ENCODE measurements around the gene TIMM22. TPM values are rescaled to one million over a fixed set of nuclear protein-coding genes. Genes with fewer than 3 reads are reported as not detected.

TIMM22 gene
- total and polyA plus RNA-seq, 2 of the 13 experiments (the other 11 are each of a cell fraction or from before 2014, with no cell fraction given) = 6.2 to 15.5 TPM

DNA sequence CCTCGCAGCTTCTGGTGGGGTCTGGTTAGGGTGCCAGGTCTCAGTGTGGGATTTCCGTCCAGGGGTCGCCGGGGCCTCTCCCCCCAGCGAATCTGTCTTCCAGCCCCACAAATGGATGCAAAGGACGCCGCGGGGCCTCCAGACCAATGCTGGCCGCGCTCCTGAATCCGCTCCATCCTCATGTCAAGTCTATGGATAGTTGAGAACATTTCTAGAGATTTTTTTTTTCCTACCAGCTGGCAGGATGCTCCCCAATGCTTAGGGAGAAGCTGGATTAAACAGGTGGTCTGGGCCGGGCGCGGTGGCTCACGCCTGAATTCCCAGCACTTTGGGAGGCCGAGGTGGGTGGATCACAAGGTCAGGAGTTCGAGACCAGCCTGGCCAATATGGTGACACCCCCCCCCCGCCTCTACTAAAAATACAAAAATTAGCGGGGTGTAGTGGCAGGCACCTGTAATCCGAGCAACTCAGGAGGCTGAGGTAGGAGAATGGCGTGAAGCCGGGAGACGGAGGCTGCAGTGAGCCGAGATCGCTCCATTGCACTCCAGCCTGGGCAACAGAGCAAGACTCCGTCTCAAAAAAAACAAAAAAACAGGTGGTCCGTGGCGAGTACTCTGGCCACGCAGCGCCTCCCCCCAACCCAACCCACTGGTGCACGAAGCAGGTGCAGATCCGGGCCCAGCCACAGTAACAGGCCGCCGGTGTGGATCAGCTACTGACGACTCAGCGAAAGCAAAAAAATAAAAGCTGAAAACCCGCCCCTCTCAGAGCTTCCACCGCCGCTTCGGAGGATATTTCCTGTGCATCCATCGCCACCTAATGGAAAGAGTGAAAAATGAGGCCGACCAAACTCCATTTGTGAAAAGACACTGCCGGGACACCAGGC lies 16.3 kb upstream of the TIMM22 start (continued):
- TF ChIP-seq THYN1 (CRISPR knock-in tag; IDR thresholded peaks at IDR 0.05; ENCODE audit: borderline replicate concordance, low read depth) (no peak), ATM (IDR thresholded peaks at IDR 0.05; ENCODE audit: borderline replicate concordance) (no peak), ZNF670 (CRISPR knock-in tag; IDR thresholded peaks at IDR 0.05; ENCODE audit: borderline replicate concordance) (no peak), NFIB (CRISPR knock-in tag; IDR thresholded peaks at IDR 0.05; ENCODE audit: borderline replicate concordance) (no peak), NFE2L2 (IDR thresholded peaks at IDR 0.05; ENCODE audit: low read length) (no peak), REL (CRISPR knock-in tag; conservative IDR thresholded peaks at IDR 0.05) (no peak), GATAD1 (CRISPR knock-in tag; IDR thresholded peaks at IDR 0.05) (peak; percentile 45; the same call in 1 of the 2 replicates), ZKSCAN5 (CRISPR knock-in tag; IDR thresholded peaks at IDR 0.05) (no peak), ZNF432 (CRISPR knock-in tag; IDR thresholded peaks at IDR 0.05; ENCODE audit: borderline replicate concordance) (no peak), MAZ (IDR thresholded peaks at IDR 0.05; ENCODE audit: borderline replicate concordance, low read depth, low read length) (no peak), MAZ (CRISPR knock-in tag; IDR thresholded peaks at IDR 0.05; ENCODE audit: low read depth) (no peak), TEAD3 (CRISPR knock-in tag; optimal IDR thresholded peaks at IDR 0.05; ENCODE audit: borderline replicate concordance) (peak; percentile 56), KDM1A (CRISPR knock-in tag; IDR thresholded peaks at IDR 0.05) (no peak), ZNF235 (CRISPR knock-in tag; IDR thresholded peaks at IDR 0.05; ENCODE audit: borderline replicate concordance) (no peak), KDM5A (IDR thresholded peaks at IDR 0.05; ENCODE audit: borderline replicate concordance, low read length) (peak; percentile 46; the same call in 1 of the 2 replicates)
- TF ChIP-seq, protein P1, sequence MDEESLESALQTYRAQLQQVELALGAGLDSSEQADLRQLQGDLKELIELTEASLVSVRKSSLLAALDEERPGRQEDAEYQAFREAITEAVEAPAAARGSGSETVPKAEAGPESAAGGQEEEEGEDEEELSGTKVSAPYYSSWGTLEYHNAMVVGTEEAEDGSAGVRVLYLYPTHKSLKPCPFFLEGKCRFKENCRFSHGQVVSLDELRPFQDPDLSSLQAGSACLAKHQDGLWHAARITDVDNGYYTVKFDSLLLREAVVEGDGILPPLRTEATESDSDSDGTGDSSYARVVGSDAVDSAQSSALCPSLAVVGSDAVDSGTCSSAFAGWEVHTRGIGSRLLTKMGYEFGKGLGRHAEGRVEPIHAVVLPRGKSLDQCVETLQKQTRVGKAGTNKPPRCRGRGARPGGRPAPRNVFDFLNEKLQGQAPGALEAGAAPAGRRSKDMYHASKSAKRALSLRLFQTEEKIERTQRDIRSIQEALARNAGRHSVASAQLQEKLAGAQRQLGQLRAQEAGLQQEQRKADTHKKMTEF (CRISPR knock-in tag; IDR thresholded peaks at IDR 0.05) = peak; percentile 27; the same call in 1 of the 2 replicates
- TF ChIP-seq, protein P2, sequence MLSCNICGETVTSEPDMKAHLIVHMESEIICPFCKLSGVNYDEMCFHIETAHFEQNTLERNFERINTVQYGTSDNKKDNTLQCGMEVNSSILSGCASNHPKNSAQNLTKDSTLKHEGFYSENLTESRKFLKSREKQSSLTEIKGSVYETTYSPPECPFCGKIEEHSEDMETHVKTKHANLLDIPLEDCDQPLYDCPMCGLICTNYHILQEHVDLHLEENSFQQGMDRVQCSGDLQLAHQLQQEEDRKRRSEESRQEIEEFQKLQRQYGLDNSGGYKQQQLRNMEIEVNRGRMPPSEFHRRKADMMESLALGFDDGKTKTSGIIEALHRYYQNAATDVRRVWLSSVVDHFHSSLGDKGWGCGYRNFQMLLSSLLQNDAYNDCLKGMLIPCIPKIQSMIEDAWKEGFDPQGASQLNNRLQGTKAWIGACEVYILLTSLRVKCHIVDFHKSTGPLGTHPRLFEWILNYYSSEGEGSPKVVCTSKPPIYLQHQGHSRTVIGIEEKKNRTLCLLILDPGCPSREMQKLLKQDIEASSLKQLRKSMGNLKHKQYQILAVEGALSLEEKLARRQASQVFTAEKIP (CRISPR knock-in tag; IDR thresholded peaks at IDR 0.05; ENCODE audit: borderline replicate concordance) = no peak
- TF ChIP-seq, protein P3, sequence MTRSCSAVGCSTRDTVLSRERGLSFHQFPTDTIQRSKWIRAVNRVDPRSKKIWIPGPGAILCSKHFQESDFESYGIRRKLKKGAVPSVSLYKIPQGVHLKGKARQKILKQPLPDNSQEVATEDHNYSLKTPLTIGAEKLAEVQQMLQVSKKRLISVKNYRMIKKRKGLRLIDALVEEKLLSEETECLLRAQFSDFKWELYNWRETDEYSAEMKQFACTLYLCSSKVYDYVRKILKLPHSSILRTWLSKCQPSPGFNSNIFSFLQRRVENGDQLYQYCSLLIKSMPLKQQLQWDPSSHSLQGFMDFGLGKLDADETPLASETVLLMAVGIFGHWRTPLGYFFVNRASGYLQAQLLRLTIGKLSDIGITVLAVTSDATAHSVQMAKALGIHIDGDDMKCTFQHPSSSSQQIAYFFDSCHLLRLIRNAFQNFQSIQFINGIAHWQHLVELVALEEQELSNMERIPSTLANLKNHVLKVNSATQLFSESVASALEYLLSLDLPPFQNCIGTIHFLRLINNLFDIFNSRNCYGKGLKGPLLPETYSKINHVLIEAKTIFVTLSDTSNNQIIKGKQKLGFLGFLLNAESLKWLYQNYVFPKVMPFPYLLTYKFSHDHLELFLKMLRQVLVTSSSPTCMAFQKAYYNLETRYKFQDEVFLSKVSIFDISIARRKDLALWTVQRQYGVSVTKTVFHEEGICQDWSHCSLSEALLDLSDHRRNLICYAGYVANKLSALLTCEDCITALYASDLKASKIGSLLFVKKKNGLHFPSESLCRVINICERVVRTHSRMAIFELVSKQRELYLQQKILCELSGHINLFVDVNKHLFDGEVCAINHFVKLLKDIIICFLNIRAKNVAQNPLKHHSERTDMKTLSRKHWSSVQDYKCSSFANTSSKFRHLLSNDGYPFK (CRISPR knock-in tag; IDR thresholded peaks at IDR 0.05; ENCODE audit: borderline replicate concordance) = no peak
- TF ChIP-seq, protein P4, sequence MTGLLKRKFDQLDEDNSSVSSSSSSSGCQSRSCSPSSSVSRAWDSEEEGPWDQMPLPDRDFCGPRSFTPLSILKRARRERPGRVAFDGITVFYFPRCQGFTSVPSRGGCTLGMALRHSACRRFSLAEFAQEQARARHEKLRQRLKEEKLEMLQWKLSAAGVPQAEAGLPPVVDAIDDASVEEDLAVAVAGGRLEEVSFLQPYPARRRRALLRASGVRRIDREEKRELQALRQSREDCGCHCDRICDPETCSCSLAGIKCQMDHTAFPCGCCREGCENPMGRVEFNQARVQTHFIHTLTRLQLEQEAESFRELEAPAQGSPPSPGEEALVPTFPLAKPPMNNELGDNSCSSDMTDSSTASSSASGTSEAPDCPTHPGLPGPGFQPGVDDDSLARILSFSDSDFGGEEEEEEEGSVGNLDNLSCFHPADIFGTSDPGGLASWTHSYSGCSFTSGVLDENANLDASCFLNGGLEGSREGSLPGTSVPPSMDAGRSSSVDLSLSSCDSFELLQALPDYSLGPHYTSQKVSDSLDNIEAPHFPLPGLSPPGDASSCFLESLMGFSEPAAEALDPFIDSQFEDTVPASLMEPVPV (CRISPR knock-in tag; IDR thresholded peaks at IDR 0.05) = no peak
- TF ChIP-seq, protein P5, sequence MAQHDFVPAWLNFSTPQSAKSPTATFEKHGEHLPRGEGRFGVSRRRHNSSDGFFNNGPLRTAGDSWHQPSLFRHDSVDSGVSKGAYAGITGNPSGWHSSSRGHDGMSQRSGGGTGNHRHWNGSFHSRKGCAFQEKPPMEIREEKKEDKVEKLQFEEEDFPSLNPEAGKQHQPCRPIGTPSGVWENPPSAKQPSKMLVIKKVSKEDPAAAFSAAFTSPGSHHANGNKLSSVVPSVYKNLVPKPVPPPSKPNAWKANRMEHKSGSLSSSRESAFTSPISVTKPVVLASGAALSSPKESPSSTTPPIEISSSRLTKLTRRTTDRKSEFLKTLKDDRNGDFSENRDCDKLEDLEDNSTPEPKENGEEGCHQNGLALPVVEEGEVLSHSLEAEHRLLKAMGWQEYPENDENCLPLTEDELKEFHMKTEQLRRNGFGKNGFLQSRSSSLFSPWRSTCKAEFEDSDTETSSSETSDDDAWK (CRISPR knock-in tag; IDR thresholded peaks at IDR 0.05) = no peak
